Islet precursor cell (in vitro differentiated cells): ENCODE data around the gene NDUFS6.

Experiments
- DNase-seq: peaks from one replicate; pipeline ENCODE4 v3.0.0-alpha.2; 2018

Gene NDUFS6

DNA sequence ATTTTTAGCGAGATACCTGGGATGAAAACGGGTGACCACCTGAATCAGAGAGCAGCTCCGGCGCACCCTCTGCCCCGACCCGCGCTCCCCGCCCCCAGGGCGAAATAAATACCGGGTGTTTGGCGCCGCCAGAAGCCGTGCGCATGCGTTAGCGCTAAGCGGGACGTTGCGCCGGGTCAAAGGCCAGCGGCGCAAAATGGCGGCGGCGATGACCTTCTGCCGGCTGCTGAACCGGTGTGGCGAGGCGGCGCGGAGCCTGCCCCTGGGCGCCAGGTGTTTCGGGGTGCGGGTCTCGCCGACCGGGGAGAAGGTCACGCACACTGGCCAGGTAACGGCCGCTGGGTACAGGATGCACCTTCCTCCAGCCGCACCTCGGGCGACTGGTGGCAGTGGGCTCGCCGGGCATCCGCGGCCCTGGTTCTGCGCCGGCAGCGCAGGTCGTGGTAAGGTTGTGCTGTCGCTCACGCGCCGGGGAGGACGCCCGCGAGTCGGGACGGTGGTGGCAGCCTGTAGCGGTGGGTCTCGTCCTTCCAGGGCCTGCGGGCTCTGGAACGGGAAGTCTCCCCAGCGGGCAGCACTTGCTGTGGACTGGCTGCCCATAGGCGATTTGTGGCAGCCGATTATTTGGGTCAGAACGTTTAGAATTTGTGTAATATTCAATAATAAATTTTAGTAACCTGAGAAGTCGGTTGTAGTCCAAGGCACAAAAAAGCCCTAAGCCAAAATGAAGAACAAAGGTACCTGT, at the start of gene NDUFS6:
TSS of gene NDUFS6 (plus strand) at position 186 of the 745 bp plus-strand sequence. CDS start at position 197, 11 bp downstream.
- DNase-seq = peak; percentile 86

DNA sequence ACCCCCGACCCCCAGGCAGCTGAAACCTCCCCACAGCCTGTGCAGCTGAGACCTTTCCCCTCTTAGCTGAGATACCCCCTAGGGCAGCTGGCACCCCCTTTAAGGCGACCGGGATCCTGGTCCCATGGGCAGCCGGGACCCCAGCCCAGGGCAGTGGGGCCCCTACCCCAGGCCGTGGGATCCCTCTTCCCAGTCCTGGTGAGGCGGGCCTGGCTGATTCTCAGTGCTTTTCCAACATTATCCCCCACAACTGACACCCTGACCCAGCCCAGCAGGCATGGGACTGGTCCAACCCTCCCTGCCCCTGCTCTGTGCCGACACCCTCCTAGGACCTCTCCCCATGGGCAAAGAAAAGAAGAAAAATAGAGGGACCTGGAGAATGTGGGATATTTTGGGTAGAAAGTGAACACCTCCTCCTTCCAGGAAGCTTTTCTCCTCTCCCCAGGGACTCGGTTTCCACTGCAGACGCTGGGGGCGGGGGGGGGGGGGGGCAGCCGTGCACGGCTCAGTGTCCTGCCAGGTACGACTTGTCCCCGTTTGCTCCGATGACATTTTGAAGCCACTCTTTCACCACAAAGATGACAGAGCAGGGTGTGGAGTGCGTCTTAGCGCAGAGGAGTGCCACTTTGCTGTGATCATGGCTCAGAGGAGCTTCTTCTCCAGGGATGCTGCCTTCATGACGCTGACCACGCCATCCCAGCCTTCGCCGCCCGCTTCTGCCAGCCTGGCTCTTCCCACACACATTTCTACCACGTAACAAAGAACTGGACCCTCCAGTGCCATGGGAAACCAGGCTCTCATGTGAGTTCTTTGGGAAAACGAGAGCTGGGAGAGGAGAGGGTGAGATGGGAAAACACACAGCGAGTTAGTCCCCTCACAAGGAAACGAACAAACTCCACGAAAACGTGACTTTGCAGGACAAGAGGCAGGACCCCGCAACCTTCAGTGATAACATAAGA, 49.1 kb upstream of the NDUFS6 start:
- peak; percentile 32 for DNase-seq

DNA sequence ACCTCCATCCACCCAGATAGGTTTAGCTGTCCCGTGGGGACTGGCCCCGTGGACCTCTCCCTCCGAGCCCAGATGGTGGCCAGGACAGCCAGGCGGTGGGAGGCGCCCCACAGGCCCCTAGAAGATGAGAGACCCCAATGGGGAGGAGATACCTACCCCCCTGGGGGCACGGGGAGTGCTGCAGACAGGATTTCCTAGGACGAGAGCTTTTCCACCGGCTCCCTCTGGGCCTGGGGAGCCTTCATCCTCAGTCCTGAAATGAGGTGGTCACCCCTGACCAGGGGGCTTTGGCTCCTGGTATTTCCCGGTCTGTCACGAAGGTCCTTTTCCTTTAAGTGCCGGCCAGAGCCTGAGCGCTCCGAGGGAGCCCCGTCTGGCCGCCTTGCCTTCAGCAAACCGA, 48.3 kb upstream of the NDUFS6 start:
- DNase-seq = peak; percentile 50

DNA sequence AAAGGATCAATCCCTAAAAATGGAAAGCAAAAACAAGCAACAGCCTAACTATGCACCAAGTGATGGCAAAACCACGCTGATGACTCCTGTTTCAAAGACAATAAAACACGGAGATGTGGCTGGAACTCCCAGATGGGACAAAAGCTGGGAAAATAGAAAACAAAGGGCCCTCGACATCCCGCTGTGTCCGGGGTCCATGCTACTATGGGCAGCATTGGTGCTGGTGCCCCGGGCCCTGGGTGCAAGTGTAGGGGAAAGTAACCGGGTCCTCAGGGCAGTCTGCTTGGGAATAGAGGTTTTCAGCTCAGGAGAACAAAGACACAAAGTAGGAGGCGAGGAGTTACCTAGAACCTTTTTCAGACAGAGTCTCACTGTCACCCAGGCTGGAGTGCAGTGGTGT, 47.7 kb upstream of the NDUFS6 start:
- peak; percentile 27 for DNase-seq

DNA sequence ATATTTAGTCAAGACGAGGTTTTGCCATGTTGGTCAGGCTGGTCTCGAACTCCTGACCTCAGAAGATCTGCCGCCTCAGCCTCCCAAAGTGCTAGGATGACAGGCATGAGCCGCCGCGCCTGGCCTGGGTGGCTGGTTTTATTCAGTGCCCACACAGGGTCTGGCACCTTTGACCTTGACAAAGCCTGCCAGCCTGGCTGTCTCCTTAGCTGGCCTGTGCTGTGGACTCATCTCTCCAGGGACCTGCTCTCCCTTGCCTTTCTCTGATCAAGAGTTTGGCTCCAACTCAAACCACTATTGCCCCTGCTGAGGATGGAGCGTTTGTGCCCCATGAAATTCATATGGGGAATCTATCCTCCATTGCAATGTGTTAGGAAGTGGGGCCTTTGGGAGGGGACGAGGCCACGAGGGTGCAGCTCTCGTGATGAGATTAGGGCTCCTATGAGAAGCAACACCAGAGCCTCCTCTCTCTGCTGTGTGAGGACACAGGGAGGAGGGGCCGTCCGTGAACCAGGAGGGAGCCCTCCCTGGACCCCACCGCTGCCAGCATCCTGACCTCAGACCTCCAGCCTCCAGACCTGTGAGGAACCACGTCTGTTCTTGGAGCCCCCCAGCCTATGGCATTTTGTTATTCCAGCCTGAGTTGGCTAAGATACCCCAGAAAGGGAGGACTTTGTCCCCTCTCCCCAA, 46.5 kb upstream of the NDUFS6 start:
- DNase-seq = peak; percentile 23

DNA sequence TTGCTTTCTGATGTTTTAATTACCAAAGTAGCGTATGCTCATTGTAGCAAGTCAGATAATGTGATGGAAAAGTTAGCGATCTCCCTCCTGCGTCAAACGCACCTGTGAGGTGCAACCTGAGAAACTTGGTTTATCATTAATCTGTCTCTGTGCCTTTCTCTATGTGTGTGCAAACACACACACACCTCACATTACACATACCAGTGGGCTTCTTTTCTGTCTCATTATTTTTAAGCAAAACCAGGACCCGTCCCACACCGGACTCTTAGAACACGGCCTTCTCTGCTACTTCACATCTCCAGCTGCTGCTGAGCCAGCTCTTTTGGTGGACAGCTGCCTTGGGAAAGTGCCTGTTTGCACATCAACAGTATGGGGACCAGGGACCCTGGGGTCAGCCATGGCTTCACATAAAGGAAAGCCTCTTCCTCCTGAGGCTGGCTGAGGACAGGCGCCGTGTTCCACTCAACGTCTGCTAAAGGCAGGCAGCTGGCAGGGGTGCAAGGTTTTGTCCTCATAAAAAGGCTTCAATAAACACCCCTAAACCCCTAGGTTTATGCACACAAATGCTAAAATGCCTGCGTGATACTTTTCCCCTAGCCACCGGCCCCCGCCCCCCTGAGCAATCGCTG, 45.8 kb upstream of the NDUFS6 start:
- DNase-seq = peak; percentile 45

DNA sequence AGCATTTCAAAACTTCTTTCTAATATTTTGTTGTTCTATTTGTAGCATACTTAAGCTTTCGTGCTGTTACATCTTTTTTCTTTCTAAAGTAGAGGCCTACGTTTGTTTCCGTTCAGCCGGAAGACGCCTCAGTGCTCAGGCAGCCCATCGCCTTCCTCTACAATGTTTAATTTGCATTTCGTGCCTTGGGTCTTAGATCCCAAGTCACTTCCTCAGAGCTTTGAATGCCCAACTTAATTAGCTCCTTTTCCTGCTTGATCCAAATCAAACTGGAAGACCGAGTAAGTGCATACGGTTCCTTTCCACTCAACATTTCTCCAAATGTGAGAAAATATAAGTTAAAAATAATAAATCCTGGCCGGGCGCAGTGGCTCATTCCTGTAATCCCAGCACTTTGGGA, 44.7 kb upstream of the NDUFS6 start:
- no peak for DNase-seq

DNA sequence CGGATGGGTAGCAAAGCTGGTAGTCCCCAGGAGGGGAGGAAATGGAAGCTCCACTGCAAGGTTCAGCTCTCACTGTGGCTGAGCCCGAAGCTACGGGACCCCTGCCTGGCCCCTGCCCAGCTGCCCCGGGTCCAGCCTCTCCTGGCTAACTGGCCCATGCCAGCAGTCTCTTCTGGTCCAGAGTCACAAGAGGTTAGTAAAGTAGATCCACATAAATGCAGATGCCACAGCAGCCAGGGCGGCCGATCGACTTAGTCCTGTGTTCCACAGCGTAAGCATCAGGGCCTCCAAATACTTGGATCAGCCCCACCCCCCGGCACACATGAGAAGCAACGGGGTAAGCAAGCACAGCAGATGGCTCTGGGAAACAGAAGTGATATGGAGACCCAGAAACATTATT, 43.7 kb upstream of the NDUFS6 start:
- peak; percentile 33 for DNase-seq

DNA sequence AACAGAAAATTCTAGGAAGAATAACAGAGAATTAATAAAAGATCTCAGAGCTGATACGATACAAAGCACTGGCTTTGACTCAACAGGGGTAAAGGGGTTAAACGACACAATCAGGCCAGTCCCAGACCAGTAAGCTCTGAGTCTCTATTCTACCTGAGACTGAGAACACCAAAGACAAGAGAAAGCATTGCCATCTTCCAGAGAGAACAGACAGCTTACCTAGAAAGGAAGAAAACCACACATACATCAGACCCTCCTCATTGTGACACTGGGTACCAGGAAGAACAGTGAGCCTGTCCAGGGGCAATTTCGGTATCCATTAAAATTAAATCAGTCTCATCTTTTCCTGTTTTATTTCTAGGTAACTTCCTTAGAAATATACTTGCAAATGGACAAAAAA, 42.6 kb upstream of the NDUFS6 start:
- no peak for DNase-seq

DNA sequence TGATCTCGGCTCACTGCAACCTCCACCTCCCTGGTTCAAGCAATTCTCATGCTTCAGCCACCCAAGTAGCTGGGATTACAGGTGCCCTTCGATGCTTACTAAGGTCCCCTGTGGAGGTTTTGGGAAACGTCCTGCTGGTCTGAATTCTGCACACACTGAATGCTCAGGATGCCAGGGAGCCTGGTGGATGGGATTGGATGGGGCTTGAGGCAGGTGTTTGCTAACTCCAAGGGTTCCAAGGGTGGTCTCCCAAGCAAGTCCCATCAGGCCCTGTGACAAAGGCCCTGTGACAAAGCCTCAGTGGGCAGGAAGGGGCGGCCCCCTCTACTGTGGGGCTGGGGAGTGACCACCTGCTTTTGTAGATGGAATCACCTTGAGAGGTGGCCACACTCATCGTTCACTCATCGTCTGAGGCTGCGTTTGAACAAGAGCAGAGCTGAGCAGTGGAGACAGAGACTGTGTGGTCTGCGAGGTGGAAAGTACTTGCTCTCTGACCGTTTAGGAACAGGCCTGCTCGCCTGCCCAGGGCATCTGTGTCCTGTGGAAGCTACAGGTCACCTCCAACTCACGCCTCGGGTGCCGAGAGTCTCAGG, 41.7 kb upstream of the NDUFS6 start:
- DNase-seq = peak; percentile 18

DNA sequence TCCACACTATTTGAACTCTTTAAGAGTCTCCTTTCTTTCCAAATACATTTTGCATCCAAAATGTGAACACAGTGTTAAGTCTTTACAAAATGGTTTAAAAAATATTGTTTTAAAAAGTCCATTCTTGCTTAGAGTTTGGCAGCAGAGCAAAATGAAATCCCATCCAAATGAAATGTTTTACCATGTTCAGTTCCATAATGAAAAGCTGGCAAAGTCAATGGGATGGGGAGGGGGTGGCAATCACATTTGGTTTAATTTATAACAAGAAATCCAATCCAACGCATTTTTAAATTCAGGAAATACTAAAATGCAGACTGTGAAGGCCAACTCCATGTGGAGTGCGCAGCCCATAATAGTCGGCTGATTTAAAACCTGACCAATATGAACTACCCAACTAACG, 41.0 kb upstream of the NDUFS6 start:
- no peak for DNase-seq

DNA sequence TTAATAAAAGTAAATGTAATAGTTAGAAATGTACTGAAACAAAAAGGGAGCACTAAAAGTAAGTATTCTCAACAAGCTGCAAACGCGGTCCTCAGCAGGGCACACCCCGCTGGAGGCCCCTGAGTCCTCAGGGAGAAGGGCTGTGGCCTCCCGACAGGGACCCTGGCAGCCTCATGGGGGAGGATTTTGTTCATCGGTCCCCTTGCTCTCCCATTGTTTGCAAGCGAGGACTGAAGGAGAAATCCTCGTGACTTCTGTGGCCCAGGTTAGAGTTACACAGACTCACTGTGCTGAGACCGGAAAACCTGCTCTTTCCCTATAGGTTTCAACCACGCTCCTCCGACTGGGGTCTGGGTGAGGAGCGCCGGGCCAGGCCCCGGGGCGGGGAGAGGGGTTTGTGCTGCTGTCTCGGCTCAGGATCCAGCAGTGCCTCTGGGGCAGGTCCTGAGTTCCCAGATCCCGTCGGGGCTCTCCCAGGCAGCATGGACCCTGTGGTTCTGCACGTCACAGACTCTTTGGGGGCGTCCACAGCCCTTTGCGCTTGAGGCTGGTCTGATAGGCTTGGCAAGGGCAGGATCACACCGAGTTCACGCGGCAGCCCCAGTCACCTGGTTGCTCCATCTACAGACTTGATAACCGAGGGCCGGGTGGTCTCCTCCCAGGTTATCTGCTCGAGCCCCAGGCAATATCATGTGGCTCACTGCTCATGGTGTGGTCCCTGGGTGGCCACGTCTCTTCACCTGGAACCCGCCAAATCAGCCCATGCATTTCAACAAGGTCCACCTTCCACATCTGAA, 40.4 kb upstream of the NDUFS6 start:
- DNase-seq = peak; percentile 47

DNA sequence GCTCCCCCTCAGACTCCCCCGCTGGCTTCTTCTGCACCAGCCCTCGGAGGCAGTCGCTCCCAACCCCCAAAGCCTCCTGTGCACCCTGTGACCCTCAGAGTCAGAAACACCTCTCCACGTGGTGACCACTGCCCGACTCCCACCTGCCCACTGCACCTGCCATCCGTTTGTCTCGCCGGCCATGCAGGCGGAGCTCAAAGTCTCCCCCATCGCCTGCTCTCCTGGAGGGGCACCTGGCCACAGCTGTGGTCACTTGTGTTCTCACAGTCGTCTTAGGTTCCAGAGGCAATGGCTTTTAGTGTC, 39.8 kb upstream of the NDUFS6 start:
- no peak for DNase-seq

DNA sequence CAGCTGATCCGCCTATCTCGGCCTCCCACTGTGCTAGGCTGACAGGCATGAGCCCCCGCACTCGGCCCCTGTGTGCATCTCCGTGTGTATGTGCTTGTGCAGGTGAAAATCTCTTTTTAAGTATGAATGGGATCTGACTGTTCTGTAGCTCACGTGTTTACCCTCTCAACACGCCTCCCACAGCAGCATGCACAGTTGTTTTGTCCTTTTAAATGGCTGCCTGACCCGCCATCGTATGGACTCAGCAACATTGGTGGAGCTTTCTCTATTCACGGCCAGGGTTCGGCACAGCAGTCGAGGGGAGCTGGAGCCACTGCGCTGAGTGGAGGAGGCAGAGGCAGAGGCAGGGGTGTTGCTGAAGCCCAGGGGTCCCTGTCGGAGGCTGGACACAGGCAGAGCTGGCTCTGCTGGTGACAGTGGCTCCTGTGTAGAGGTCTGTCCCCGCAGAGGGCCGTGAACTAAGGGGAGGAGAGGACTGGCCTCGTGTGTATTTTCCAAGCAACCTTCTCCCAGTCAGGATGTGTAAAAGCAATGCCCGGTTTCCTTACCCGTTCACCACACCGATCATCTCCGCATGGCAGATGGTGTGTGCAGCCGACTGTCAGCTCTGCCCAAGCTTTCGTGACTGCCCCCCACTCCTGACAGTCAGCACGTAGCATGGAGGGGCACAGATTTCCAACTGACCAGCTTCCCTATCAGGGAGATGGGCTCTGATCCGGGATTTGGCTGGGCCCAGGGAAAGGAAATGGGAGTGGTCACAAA, 38.9 kb upstream of the NDUFS6 start:
- peak; percentile 43 for DNase-seq

DNA sequence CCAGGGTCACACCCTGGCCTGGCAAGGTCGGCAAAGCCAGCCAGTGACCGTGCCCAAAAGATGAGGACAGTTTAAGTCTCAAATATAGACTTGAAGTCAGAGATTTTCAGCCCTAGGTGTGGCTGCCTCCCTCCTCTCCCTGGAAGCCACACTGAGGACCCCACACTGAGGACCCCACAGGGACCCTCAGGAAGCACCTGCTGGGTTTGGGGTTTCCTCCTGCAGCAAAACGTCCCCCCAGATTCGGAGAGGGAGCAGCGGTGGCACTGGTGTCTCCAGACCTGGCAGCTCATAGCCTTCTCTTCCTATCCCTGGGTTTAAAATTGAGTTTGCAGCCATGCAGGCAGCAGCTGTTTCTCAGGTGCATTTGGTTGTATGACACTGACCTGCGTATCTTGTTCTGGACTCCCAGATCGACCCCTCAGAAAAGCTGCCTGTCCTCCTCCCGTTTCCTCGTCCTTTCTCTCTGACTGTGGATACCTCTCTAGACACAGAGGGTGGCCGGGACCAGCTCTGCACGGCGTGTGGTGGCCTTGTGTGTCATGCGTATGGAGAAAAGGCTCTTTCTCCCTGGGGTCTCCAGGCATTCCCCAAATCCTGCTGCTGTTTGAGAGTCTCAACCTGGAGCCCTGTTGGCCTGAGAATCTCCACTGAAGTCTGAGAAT, 38.2 kb upstream of the NDUFS6 start:
- DNase-seq = peak; percentile 37

DNA sequence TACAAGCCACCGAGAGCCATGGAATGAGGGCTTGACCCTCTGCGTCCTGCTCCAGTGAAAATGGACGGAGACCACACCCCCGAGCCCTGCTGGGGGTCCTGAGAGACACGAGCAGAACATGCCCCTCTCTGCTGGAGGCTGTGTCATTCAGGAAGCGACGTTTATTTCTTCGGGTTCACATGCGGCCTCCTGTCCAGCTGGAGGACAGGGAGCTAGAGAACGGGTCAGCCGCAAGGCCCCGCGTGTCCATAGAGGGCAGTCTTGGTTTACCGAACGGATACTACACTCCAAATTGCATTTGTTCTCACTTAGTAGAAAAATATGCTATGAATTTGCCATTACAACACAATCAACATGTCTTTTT, 37.7 kb upstream of the NDUFS6 start:
- peak; percentile 78 for DNase-seq

DNA sequence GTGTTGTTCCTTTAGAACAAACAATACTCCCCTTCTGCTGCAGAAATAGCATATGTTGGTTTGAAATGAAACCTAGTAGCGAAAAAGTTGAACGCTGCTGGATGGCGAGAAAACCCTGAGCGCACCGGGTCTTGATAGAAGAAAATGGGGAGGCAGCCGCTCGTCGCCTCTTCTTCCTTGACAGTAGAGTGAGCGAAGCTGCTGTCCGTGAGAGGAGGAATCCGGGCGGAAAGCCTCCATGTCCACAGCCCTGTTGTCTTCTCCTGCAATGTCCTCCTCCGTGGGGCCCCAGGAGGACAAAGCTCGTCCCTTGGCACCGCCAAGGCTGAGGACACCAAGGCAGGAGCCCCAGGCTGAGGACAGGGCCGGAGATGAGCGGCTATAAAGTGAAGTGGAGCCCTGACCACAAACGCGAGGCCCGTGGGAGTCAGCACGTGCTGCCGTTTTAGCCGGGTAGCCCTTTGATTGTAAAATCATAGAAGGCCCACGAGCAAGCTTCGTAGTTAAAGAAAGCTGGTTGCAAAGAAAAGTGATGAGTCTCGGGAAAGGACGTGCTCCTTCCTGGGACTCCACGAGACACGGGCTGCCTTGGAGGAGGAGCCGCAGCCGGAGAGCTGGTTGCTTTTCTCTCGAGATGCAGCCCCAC, 37.1 kb upstream of the NDUFS6 start:
- peak; percentile 42 for DNase-seq

DNA sequence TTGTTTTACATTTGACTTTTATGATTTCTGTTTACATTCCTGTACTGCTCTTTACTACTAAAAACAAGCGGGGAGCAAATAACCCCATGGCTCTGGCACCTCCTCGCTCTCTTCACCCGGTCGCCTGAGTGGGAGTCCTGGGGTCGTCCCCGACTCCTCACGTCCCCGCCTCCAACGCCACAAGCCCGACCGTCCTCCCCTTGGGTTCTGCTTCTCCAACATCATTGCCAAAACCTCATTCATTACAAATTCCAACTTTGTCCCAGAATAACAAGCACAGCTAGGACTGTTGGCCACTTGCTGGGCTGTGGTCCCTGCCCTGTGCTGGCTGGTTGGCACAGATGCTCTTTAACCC, 36.6 kb upstream of the NDUFS6 start:
- no peak for DNase-seq

DNA sequence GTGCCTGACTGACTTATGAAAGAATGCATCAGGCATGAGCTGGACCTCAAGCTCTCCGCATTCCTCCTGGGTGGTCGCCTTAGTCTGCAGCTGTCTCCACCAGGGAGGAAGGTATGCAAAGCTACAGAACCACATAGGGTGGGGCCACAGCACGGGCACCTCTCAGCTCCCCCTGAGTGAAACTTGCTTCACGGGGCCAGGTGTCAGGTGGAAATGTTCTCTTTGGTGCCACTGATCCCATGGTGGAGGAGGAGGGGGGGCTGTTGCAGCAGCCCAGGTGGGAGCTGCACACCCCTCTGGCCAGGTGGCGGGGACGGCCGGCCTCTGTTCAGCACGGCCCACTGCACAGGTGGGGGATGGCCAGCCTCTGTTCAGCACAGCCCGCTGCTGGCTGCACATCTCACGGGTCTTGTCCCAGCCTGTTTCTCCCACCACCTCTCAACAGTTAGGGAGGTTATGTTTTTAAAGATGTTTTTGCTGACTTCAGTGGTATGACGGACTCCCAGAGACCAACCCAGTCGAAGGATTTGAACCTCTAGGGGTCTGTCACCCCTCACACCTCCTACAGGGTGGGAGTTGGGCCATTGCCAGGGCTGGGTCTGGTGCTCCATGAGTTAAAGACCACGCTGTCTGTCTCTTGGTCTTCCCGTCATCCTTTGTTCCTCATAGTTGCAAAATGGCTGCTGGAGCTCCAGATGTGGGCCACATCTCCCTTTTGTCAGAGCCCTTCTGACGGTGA, 35.9 kb upstream of the NDUFS6 start:
- peak; percentile 58 for DNase-seq
